Stimulated activated CD8-positive, alpha-beta memory T cell treated with anti-CD3 and anti-CD28 coated beads, Interleukin-15, amount 100 ng/mL, for 24 hours (primary cell): ENCODE data around the gene HNRNPC.
"Not testable (repeated sequence)": the region's sequence is repeated elsewhere in the genome, so short reads cannot be mapped to it uniquely, and the experiment has no call there.

ENCODE experiments used
- DNase-seq: peaks from one replicate; pipeline ENCODE4 v3.0.0-alpha.2; 2020; ENCODE audit warnings: low read depth

The HNRNPC gene

DNA sequence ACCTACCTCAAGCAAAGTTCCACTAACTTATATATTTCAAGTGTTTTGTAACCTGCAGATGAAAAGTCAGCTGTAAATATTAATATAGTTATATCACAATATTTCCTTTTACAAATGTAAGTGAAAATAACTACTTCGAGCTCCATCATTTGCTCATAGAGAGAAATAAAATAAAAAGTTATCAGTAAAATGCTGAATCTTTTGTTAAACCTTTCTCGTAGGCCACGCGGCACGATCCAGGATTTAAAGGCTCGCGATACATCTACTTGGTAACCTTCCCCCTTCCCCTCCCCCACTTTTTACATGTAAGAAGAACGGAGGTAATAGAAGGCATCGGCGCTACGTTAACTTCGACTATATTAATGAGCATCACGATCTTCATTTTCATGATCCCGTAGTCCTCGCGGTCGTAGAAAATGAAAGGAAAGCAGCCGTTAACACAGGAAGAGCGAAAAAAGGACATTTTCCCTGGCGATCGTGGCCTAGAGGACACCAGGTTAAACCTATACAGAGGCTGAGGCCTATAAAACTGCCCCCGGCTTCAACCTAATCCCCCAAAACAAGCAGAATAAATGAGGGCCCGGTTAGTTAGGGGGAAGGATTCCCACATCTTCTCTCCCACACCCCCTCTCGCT lies 508 bp downstream of the HNRNPC start:
- DNase-seq = no peak

DNA sequence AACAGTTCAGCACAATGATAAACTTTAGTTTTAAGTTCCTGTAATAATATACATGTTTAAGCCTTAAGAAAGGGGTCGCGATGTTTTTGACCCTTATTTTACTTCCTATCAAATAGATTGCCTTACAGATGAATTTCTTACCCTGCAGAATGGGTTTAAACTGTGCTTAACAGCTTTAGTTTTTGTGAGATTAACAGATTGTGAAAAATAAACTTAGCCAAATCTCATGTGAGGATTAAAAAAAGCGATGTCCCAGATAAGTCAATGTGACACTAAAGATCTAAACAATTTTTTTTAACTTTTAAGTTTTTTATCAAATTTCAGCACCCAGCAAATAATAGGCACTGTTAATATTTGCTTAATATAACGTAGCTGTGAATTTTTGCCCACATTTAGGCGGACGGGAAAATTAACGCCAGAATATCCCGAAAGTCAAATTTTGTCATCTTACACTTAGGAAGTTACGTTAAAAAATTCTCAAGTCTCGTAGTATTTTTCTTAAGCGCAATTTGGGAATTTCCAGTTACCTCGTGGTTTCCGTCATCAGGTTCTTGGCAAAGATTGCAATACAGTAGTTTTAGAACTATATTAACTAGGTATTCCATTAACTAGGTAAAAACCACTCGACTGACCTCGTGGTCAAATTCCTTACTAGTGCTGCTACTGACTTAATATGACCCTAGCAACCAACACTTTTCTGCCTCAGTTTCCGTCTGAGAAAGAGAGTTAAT lies 1.2 kb downstream of the HNRNPC start:
- DNase-seq = no peak

DNA sequence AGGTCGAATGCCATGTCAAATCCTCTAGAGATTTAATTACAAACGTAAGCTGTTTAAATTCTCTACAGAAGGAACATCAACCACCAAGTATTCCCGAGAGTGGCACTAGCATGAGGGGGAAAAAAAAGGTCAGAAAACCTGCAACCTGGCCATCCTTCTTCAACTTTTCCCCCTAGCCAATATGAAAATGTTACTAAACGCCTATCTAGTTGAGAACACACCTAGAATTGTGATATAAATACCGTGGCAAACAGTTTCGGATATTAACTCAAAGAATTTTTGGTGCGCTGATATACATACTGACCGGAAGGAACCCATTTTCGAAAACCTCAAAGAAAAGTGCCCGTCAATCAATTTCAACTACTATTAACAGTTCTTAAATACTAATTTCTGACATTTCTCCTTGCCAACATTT lies 1.8 kb downstream of the HNRNPC start:
- no peak for DNase-seq

DNA sequence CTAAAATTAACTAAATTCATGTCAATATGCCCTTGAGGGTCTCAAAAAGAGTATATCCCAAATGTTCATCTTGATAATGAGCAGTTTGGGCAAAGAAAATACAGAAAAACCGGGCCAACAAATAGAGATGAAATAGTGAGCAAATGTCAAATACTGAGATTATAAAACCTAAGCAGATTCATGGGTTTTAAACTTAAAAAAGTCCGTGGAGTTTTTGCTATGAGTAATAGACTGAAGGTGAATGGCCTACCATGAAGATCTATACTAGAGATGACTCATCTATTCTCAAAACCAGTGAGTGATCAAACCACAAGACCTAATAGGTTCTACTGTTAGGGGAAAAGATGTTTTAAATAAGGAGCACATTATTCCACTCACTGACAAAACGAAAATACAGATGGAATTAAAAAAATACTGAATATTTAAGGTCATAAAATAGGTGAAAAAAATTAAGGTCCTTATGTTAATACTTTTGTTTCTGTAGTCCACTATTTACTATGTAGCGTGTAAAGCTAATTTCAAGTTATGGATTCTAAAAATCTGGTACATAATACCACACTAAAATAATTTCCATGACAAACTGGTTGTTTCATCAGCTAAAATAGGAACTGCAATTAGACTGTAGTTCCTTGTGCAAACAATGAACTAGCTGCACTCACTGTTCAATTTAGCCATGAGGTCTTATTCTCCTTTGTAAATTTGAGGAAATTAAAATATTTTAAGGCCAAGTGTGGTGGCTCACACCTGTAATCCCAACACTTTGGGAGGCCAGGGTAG lies 5.0 kb downstream of the HNRNPC start:
- no peak for DNase-seq

DNA sequence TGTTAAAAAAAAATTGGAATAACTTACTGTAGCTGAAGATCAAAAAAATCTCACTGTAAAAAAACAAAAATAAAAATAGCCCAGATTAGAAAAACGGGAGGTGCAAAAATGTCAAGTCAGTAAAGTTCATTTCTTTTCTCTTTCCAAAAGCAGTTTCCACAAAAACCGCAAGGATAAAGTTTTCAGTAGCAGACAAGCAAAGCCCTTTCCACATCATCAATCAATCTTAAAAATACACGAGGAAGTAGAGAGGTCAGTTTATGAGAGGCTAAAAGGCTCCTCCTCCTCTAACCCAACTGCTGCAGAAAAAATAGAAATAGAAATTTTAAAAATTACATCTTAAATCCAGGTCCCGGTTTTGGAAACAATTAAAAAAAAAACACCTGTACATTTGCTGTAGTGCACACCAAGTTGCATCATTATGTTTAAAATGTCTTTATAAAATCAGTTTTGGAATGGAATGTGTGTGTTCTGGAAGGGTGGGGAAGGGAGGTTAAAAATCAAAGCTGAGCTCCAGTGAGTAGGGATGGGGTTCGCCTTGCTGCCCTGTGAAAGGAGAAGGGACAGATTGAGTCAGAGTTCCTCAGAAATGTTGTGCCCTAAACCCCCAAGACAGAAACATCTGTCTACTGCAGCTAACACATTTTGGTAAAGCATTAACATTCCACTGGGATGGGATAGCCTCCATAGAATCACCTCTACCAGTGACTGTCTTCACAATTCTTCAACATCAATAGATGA lies 5.8 kb downstream of the HNRNPC start:
- DNase-seq = no peak

DNA sequence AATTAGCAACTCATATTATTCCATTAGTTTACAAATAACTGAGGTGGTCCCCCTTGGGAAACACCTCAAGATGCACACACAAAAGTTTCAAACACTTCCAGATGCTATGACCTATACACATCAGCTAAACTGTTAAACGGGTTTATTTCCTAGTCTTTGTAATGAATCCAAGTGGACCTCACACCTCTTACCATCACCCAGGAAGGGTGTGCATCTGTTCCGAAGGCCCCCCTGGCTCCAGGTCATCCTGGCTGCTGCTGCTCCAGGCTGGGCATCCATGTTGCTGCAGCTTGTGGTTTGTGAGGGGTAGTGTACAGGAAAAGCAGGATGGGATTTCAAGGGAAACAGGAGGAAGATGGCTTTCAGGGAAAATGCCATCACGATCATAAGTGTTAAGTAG lies 6.8 kb downstream of the HNRNPC start:
- no peak for DNase-seq

DNA sequence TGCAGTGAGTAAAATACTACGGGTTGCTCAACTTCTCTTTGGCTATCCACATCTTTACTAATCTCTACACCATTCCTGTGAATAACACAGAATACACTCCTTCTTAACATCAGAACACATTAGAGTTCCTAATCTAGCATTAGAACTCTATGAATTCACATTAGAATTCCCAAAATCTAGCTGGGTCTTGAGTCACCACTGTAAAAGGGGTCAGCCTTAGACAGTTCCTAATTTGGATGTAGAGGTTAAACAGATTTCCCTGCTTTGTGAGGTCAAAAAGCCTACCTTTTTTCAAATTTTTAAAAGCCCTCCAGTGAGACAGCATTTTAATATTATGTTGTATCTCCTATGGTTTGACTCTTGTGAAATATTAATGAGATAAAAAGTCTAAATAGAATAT lies 7.4 kb downstream of the HNRNPC start:
- DNase-seq = no peak

DNA sequence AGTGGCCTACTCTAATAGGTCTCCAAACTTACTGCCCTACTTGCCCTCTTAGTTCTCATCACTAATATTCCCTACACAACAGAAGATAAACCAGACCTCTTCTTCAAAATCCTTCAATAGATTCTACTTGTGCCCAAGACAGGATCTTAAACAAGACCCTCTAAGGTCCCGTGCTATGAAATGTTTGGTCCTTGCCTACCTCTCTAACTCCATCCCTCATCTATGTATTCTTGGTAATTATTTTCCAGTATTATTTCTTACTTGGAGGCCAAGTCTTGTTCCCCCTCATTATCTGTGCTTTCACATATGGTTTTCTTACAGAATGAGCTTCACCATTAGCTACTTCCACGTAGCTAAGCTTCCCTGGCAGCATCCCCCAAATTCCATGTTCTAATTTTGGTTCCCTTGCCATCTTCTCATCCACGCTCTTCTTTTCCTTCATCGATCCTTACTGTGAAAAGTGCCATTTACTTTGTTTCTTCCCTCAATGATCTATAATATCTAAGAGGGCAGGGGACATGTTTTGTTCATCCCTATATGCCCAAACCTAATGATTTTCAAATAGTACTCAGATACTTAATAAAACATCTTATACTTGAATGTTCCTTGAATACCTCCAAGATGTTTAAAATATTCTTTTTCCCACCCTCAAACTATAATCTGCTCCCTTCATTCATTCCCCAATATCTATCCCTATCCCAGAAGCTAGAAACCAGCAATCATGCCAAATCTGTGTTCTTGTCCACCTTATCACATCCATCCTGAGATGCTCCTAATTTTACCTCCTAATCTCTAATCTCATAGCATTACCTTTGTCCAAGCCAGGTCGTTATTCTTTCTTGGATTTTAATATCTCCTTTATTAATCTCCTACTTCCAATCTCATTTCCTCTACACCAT lies 10.1 kb downstream of the HNRNPC start:
- no peak for DNase-seq

DNA sequence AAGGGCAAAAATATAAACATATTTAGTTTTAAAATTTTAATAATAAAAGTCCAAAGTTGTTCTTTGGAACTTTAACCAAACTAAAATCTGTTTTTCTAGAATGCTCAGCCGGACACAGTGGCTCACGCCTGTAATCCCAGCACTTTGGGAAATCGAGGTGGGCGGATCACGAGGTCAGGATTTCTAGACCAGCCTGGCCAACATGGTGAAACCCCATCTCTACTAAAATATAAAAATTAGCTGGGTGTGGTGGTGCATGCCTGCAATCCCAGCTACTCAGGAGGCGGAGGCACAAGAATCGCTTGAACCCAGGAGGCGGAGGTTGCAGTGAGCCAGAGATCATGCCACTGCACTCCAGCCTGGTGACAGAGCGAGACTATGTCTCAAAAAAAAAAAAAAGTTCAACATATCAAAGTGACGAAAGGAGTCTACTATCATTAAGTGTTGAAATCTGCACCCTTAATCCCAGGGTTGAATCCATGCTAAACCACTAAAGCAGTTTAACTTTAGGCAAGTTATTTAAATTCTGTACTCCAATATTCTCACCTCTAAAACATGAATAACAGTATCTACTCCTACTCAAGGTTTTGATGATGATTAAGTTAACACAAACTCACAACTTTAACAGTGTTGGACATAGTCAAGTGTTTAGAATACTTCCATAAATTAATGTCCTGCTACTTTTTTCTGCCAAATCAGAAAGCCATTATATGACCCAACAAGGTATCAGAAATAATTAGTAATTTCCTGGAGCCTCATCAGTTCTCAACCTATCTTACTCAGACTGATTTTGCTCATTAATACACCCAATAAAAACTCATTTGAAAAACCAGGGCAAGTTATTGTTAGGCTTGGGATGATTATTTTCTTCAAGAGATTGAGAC lies 11.0 kb downstream of the HNRNPC start:
- DNase-seq = no peak

DNA sequence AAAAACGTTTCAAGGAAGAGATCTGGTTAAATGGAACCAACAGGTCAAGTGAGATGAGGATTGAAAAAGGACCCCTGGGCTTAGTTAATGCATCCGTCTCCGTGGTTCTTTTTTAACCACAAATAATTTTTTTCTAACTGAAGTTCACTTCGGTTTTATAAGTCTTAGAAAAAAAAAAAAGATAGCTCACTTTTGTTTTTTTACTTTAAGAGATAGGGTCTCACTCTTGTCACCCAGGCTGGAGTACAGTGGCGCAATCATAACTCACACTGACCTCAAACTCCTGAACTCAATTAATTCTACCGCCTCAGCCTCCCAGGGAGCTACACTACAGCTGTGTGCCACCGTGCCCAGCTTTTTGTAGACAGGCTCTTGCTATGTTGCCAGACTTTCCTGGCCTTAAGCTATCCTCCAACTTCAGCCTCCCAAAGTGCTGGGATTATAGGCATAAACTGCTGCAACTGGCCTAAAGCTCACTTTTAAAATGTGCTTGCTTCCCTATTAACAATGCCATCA lies 11.8 kb downstream of the HNRNPC start:
- no peak for DNase-seq

DNA sequence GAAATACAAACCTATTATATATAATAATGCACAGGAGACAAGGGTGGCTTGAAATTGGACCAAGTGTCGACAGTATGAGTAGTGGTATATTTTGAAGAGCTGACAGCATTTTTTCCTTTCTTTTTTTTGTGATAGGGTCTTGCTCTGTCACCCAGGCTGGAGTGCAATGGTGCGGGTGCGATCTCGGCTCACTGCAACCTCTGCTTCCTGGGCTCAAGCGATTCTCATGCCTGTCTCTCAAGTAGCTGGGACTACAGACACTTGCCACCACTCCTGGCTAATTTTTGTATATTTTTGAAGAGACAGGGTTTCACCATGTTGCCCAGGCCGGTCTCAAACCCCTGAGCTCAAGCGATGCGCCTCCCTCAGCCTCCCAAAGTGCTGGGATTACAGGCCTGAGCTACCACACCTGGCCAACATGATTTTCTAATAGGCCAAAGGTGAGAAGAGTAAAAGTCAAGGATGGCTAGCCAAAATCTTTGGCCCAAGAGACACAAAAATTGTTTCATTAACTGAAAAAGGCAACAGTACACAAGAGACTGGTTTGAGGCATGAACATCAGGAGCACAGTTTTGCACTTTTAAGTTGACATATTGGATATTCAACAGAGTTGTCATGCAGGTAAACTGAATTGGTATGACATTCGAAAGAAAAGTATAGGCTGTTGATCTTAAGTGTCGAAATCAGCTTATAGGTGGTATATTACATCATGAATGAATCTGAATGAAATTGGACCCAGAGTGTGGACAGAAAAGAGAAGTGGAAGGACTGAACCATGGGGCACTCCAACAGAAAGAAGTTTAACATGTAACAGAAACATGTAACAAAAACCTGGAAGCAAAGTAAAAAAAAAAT lies 12.5 kb downstream of the HNRNPC start:
- DNase-seq = no peak

DNA sequence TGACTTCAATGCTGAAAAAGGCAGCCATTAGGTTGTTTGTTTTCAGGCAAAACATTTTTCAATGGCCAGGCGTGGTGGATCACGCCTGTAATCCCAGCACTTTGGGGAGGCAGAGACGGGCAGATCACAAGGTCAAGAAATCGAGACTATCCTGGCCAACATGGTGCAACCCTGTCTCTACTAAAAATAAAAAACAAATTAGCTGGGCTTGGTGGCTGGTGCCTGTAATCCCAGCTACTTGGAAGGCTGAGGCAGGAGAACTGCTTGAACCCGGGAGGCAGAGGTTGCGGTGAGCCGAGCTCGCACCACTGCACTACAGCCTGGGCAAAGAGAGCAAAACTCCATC lies 13.2 kb downstream of the HNRNPC start:
- DNase-seq = not testable (repeated sequence)

DNA sequence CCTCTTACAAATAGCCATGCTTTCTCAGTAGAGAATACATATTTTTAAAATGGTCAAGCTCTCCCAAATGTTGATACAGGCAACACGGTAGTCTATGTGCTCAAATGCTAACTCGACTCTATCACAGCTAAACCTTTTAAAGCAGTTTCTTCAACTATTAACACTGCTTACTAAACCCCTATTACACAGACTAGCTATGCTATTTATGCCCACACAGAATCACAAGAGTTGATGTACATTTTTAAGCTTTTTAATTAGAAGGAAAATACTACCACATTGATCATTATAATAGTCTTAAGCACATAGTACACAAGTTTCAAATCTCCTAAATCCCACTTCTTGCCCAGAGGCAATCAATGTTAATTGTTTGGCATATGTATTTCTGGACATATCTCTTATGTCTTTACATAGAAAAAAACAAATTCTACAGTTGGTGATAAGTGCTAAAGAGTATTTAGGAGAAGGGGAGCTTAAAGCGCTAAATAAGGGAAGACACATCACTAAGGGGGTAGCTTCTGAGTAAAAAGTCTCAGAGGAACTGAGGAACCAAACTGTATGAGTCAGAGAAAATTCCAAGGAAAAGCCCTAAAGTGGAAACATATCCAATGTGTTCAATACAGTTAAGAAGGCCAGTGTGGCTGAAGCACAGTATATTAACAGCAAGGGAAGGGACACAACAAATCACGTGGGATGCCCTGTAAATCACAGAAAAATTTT lies 13.7 kb downstream of the HNRNPC start:
- no peak for DNase-seq

DNA sequence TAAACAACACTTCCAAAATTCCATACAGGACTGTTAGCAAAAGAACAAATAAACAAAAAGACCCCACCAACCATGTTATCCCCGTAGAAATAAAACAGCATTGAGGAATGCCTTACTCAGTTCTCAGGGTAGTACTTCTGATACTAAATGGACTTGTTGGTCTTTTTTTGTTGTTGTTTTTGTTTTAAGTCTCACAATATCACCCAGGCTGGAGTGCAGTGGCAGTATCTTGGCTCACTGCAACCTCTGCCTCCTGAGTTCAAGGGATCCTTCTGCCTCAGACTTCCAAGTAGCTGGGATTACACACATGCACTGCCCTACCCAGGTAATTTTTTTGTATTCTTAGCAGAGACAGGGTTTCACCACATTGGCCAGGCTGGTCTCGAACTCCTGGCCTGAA lies 17.1 kb downstream of the HNRNPC start:
- DNase-seq = no peak

DNA sequence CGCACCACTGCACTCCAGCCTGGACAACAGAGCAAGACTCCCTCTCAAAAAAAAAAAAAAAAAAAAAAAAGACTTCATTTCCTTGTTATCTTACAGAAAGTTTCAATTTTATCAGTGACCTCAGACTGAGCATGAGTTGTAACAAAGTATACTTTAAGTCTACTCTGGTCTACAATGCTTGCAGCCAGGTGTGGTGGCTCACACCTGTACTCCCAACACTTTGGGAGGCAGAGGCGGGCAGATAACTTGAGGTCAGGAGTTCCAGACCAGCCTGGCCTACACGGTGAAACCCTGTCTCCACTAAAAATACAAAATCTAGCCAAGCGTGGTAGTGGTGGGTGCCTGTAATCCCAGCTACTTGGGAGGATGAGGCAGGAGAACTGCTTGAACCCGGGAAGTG lies 18.0 kb downstream of the HNRNPC start:
- DNase-seq = no peak

DNA sequence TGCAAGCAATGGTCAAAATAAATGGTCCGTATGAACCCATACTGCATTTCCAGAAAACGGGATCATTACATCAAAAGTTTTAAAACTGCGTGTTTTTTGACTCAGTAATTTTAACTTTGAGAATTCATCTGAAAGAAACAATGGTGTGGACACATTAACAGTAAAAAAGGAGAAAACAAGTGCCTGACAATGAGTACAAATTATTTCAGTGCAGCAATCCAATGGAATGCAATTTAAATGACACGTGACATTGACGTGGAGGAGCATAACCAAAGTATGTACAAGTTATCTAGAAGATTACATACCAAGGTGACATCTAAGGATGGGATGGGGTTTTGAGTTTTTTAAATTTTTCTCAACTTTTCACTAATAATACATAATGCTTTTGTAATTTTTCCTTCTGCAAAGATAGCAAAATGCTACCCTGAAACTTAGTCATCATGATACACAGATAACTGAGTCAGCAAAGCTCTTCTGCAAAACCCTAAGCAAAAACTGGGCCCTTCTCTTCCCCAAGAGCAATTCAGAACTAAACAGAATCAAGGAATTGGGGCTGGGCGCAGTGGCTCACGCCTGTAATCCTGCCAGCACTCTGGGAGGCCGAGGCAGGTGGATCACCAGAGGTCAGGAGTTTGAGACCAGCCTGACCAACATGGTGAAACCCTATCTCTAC lies 20.4 kb downstream of the HNRNPC start:
- DNase-seq = no peak

DNA sequence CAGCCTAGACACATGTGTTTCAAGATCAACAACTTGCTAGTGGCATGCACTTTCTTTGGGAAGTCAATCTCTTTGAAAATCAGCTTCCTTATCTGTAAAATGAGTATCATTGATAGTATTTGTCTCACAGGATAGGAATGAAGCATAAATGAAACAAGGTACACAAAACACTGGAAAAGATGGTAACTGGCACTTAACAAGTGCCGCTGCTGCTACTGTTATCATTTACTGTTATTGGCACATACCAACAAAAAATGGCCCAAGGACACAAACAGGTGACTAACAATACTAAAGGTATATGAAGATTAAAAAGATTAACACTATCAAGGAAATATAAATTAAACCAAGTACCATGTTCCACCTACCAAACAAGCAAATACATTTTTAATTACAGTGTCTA lies 20.9 kb downstream of the HNRNPC start:
- no peak for DNase-seq

DNA sequence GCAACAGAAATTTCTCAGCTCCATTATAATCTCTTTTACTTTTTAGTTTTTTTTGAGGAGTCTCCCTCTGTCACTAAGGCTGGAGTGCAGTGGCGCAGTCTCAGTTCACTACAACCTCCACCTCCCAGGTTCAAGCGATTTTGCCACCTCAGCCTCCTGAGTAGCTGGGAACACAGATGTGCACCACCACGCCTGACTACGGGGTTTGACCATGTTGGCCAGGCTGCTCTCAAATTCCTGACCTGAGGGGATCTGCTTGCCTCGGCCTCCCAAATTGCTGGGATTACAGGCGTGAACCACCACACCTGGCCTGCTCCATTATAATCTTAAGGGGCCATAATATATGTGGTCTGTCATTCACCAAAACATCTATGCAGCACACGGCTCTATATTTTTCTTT lies 23.4 kb downstream of the HNRNPC start:
- DNase-seq = no peak
